NCI-H226 (cell line): ENCODE data around the gene ARNT2.

Experiments used
- DNase-seq: peaks from one replicate; pipeline ENCODE4 v3.0.0-alpha.2; 2015

ARNT2 gene

GRCh38 chr15:80525853-80526252 is 121.7 kb downstream of the ARNT2 start:
- no peak for DNase-seq

- peak; percentile 48 for DNase-seq
These were observed 122.6 kb downstream of the ARNT2 start for GRCh38 chr15:80526556-80527340.

- DNase-seq = no peak
These were observed 123.2 kb downstream of the ARNT2 start for GRCh38 chr15:80527406-80527805.

- DNase-seq = no peak
These were observed 123.8 kb downstream of the ARNT2 start for GRCh38 chr15:80527961-80528360.

- DNase-seq = no peak
These were observed 126.7 kb downstream of the ARNT2 start for GRCh38 chr15:80530737-80531365.

GRCh38 chr15:80531388-80531787 is 127.2 kb downstream of the ARNT2 start:
- no peak for DNase-seq

GRCh38 chr15:80531796-80532195 is 127.6 kb downstream of the ARNT2 start:
- no peak for DNase-seq

GRCh38 chr15:80533790-80534333 is 129.7 kb downstream of the ARNT2 start:
- DNase-seq = no peak

- DNase-seq = no peak
These were observed 132.0 kb downstream of the ARNT2 start for GRCh38 chr15:80536231-80536630.

- DNase-seq = no peak
These were observed 132.5 kb downstream of the ARNT2 start for GRCh38 chr15:80536716-80537115.

- DNase-seq = no peak
These were observed 140.9 kb downstream of the ARNT2 start for GRCh38 chr15:80545078-80545477.

- DNase-seq = no peak
These were observed 143.1 kb downstream of the ARNT2 start for GRCh38 chr15:80547264-80547663.

GRCh38 chr15:80549191-80549590 is 145.0 kb downstream of the ARNT2 start:
- peak; percentile 81 for DNase-seq

- peak; percentile 60 for DNase-seq
These were observed 145.5 kb downstream of the ARNT2 start for GRCh38 chr15:80549654-80550053.

- DNase-seq = peak; percentile 94
These were observed 146.2 kb downstream of the ARNT2 start for GRCh38 chr15:80550219-80550907.

- peak; percentile 26 for DNase-seq
These were observed 146.7 kb downstream of the ARNT2 start for GRCh38 chr15:80550908-80551260.

- no peak for DNase-seq
These were observed 147.2 kb downstream of the ARNT2 start for GRCh38 chr15:80551348-80551747.

GRCh38 chr15:80554560-80554959 is 150.4 kb downstream of the ARNT2 start:
- DNase-seq = no peak

GRCh38 chr15:80556694-80557367 is 152.6 kb downstream of the ARNT2 start:
- no peak for DNase-seq

GRCh38 chr15:80557441-80558234 is 153.5 kb downstream of the ARNT2 start:
- DNase-seq = no peak

- no peak for DNase-seq
These were observed 154.6 kb downstream of the ARNT2 start for GRCh38 chr15:80558631-80559319.

- DNase-seq = no peak
These were observed 155.1 kb downstream of the ARNT2 start for GRCh38 chr15:80559320-80559693.
